Measurements from ENCODE around the gene NPHS1.
"Not testable (repeated sequence)": the region's sequence is repeated elsewhere in the genome, so short reads cannot be mapped to it uniquely, and the experiment has no call there.

Gene NPHS1

GRCh38 chr19:35801828-35802227 is 50.5 kb downstream of the NPHS1 start:
- no peak for DNase-seq (ENCODE audit: low read depth)
- H3K4me3 ChIP-seq (ENCODE audit: low read depth, low read length): no peak overlapping the region
- TF ChIP-seq, protein P1, sequence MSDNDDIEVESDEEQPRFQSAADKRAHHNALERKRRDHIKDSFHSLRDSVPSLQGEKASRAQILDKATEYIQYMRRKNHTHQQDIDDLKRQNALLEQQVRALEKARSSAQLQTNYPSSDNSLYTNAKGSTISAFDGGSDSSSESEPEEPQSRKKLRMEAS (IDR thresholded peaks at IDR 0.05; ENCODE audit: low read depth, low read length): no peak
- TF ChIP-seq POLR2A (IDR thresholded peaks at IDR 0.05; ENCODE audit: extremely low read depth, insufficient read length) (no peak), MYC (IDR thresholded peaks at IDR 0.05; ENCODE audit: low read depth, low read length) (no peak)
- TF ChIP-seq, protein P2, sequence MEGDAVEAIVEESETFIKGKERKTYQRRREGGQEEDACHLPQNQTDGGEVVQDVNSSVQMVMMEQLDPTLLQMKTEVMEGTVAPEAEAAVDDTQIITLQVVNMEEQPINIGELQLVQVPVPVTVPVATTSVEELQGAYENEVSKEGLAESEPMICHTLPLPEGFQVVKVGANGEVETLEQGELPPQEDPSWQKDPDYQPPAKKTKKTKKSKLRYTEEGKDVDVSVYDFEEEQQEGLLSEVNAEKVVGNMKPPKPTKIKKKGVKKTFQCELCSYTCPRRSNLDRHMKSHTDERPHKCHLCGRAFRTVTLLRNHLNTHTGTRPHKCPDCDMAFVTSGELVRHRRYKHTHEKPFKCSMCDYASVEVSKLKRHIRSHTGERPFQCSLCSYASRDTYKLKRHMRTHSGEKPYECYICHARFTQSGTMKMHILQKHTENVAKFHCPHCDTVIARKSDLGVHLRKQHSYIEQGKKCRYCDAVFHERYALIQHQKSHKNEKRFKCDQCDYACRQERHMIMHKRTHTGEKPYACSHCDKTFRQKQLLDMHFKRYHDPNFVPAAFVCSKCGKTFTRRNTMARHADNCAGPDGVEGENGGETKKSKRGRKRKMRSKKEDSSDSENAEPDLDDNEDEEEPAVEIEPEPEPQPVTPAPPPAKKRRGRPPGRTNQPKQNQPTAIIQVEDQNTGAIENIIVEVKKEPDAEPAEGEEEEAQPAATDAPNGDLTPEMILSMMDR (IDR thresholded peaks at IDR 0.05; ENCODE audit: low read depth, low read length): no peak

- no peak overlapping the region for H3K4me3 ChIP-seq (ENCODE audit: low read depth, low read length)
Measured at GRCh38 chr19:35797663-35798062, 54.6 kb downstream of the NPHS1 start.

GRCh38 chr19:35796645-35797542 is 55.4 kb downstream of the NPHS1 start:
- H3K4me3 ChIP-seq (ENCODE audit: low read depth, low read length): no peak overlapping the region
- TF ChIP-seq MYC (IDR thresholded peaks at IDR 0.05; ENCODE audit: low read depth, low read length) (no peak), POLR2A (IDR thresholded peaks at IDR 0.05; ENCODE audit: extremely low read depth, insufficient read length) (no peak)
- TF ChIP-seq, protein P2 (IDR thresholded peaks at IDR 0.05; ENCODE audit: low read depth, low read length): no peak
- TF ChIP-seq, protein P1 (IDR thresholded peaks at IDR 0.05; ENCODE audit: low read depth, low read length): no peak
- DNase-seq (ENCODE audit: low read depth): no peak

More at GRCh38 chr19:35797663-35798062, 54.6 kb downstream of the NPHS1 start:
- TF ChIP-seq POLR2A (IDR thresholded peaks at IDR 0.05; ENCODE audit: extremely low read depth, insufficient read length) (no peak), MYC (IDR thresholded peaks at IDR 0.05; ENCODE audit: low read depth, low read length) (no peak)
- TF ChIP-seq, protein P1 (IDR thresholded peaks at IDR 0.05; ENCODE audit: low read depth, low read length): no peak
- TF ChIP-seq, protein P2 (IDR thresholded peaks at IDR 0.05; ENCODE audit: low read depth, low read length): no peak
- no peak for DNase-seq (ENCODE audit: low read depth)

GRCh38 chr19:35795564-35795963 is 56.7 kb downstream of the NPHS1 start:
- H3K4me3 ChIP-seq (ENCODE audit: low read depth, low read length); DNase-seq (ENCODE audit: low read depth): not testable (repeated sequence)

- H3K4me3 ChIP-seq (ENCODE audit: low read depth, low read length): no peak overlapping the region
- peak; percentile 55 for DNase-seq (ENCODE audit: low read depth)
Measured at GRCh38 chr19:35793381-35794165, 58.7 kb downstream of the NPHS1 start.

DNA sequence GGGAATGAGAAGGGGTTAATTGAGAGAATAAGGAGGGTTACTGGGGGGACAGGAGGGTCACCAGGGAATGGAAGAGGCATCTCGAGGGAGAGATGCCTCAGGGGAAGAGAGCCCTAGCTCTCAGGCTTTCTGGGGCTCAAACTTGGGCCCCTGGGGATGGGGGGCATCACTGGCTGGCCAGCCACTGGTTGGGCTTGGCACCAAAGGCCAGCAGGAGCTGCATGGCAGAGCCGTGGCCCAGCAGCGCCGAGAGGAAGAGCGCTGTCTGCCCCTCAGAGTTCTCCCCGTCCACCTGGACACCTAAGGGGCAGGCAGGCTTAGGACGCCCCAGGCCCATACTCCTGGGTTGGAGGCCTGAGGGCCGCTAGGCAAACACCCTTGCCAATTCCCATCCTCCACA is 59.4 kb downstream of the NPHS1 start:
- TF ChIP-seq POLR2A (IDR thresholded peaks at IDR 0.05; ENCODE audit: extremely low read depth, insufficient read length): no peak
- TF ChIP-seq MYC (IDR thresholded peaks at IDR 0.05; ENCODE audit: low read depth, low read length): no peak
- TF ChIP-seq, protein P1 (IDR thresholded peaks at IDR 0.05; ENCODE audit: low read depth, low read length): no peak
- TF ChIP-seq, protein P2 (IDR thresholded peaks at IDR 0.05; ENCODE audit: low read depth, low read length): no peak
- no peak overlapping the region for H3K4me3 ChIP-seq (ENCODE audit: low read depth, low read length)
- no peak for DNase-seq (ENCODE audit: low read depth)

More at GRCh38 chr19:35793381-35794165, 58.7 kb downstream of the NPHS1 start:
- TF ChIP-seq POLR2A (IDR thresholded peaks at IDR 0.05; ENCODE audit: extremely low read depth, insufficient read length) (no peak), MYC (IDR thresholded peaks at IDR 0.05; ENCODE audit: low read depth, low read length) (no peak)

All from NB4 (cell line).